Omental fat pad (tissue), 4 donors: ENCODE measurements around the gene CCDC85B. TPM values are rescaled to one million over a fixed set of nuclear protein-coding genes. Genes with fewer than 3 reads are reported as not detected.
"Not testable (repeated sequence)": the region's sequence is repeated elsewhere in the genome, so short reads cannot be mapped to it uniquely, and the experiment has no call there.

Experiments used
- ATAC-seq: fragments of 150-250 bp; one replicate; pipeline ENCODE4 v1.9.1; 2016; ENCODE audit warnings: mild to moderate bottlenecking, moderate library complexity; ENCODE audit not compliant: low FRiP score
- DNase-seq: peaks from one replicate; pipeline ENCODE4 v3.0.0-alpha.2; 2019; ENCODE audit warnings: low spot score
- total RNA-seq, 4 donors: library from RNA; depleted of rRNA; stranded (reverse); fragments of >200 nt; gene quantifications; one replicate each; pipeline ENCODE4 v1.1.0, GENCODE V29; 2016
- TF ChIP-seq, protein P1 (sequence below), 3 donors: fragments of 450-650 bp; IDR thresholded peaks; one replicate each; pipeline ENCODE4 v1.5.1; 2016 to 2017; ENCODE audit warnings: antibody characterized with exemption in 3 of 3, mild to moderate bottlenecking in 3 of 3, moderate library complexity in 2 of 3

CCDC85B gene
- total RNA-seq, 4 donors from 2014 or later: 40.2 to 85.9 (median 59.4) TPM

DNA sequence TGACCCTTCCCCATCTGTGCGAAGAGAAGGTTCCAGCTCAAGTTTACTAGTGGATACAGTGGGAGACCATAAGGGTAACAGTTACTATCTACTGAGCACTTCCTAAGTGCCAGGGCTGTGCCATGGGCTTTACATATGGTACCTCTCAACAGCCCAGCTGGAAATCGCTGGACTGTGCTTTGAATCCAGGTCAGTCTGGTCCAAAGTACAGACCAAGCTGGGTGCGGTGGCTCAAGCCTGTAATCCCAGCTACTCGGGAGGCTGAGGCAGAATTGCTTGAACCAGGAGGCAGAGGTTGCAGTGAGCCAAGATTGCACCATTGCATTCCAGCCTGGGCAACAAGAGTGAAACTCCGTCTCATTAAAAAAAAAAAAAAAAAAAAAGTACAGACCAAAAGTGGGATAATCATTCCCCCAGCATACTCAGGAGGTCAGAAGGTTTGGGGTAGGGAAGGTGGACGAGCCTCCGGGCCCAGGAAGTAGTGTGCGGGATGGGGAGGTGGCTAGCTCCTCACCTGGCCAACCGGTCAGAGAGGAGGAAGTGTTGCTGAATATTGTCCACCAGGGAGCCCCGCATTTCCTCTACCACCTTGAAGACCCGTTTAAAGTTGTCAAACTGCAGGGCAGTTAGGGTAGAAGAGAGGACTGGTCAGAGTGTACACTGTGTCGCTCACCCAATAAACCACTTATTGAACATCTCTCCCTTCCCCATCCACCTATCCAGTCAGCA lies 4.5 kb upstream of the CCDC85B start:
- DNase-seq (no peak), ATAC-seq (no peak)
- TF ChIP-seq, protein P1, sequence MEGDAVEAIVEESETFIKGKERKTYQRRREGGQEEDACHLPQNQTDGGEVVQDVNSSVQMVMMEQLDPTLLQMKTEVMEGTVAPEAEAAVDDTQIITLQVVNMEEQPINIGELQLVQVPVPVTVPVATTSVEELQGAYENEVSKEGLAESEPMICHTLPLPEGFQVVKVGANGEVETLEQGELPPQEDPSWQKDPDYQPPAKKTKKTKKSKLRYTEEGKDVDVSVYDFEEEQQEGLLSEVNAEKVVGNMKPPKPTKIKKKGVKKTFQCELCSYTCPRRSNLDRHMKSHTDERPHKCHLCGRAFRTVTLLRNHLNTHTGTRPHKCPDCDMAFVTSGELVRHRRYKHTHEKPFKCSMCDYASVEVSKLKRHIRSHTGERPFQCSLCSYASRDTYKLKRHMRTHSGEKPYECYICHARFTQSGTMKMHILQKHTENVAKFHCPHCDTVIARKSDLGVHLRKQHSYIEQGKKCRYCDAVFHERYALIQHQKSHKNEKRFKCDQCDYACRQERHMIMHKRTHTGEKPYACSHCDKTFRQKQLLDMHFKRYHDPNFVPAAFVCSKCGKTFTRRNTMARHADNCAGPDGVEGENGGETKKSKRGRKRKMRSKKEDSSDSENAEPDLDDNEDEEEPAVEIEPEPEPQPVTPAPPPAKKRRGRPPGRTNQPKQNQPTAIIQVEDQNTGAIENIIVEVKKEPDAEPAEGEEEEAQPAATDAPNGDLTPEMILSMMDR (IDR thresholded peaks at IDR 0.05): no peak

DNA sequence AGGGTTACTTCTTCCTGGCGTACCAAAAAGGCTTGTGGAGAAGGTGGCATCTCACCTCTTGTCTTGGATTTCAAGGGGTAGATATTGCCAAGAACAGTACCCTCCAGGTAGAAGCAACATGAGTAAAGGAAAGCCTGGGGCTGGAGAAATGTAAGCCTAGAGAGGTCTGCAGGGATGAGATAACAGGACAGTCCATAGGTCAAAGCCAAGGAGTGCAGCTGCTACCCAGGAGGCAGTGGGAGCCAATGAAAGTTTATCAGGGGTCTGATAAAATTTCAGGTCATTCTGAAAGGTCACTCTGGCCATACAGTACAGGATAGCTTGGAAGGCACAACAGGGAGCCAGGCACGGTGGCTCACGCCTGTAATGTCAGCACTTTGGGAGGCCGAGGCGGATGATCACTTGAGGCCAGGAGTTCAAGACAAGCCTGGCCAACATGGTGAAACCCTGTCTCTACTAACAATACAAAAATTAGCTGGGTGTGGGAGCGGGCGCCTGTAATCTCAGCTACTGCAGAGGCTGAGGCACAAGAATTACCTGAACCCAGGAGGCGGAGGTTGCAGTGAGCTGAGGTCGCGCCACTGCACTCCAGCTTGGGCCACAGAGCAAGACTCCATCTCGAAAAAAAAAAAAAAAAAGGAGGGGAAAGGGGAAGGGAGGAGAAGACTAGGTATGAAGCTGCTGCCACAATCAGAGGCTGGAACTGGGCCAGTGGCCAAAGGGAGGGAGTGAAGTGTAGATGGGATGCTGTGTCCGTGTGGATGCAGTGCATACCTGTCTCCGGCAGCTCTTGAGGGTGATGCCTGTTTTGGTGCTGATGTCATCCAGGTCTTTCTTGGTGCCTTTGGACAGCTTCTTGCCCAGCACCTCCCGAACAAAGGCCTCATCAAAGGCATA lies 3.4 kb upstream of the CCDC85B start:
- DNase-seq (no peak), ATAC-seq (no peak)
- TF ChIP-seq, protein P1 (IDR thresholded peaks at IDR 0.05): no peak

DNA sequence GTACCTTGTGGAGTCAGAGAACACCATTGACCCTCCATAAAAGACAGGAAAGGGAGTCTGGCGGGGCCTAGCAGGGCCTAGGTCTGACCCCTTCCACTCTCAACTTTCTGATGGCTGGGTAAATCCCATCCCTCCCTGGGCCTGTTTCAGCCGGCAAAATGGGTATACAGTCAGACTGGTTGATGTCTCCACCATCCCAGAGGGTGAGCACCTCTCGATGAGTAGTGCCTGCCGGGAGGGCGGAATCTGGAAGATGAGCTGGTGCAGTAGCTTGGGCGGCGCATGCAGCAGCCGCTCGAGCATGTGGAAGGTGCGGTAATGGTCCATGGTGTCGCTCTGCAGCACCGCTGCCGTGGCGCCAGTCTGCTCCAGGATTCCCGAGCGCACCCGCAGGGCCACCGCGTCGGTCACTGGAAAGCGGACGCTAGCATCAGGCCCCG lies 2.7 kb upstream of the CCDC85B start:
- TF ChIP-seq, protein P1 (IDR thresholded peaks at IDR 0.05): no peak
- no peak for DNase-seq
- ATAC-seq: peak; percentile 0

DNA sequence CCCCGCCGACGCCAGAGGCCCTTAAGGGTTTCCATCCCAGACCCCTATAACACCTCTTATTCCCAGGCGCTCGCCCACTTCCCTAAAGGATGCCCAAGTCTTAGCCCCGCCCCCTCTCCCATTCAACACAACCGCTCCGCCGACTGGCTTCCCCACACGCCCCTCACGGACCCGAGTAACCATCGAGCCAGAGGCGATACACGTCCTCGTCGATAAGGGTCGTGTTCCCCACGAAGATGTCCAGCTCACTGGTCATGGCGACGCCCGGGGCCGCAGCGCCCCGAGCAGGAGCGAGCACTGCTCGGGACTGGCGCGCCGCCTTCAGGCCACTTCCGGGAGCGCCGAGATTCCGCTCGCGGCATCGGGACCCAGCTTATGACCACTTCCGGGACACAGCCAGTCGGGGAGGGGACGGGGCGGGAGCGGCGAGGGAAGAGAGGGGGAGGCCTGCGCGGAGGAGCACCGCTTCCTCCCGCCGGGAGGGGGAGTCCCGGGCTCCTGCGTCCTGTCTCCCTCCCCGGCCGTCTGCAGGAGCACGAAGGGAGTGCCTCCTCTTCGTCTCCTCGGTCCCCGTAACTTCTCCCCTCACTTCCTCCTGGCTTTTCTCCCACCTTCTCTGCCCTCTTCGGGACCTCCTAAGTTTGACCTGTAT lies 2.2 kb upstream of the CCDC85B start, which contains the start of gene FIBP:
Gene FIBP (minus strand): TSS at position 309 of the 652 bp plus-strand sequence. CDS start 53 bp downstream, at position 256.
- TF ChIP-seq, protein P1 (IDR thresholded peaks at IDR 0.05): peak in 2 of 3 donors; percentile 68 to 85
- ATAC-seq (peak; percentile 75), DNase-seq (peak; percentile 91)

DNA sequence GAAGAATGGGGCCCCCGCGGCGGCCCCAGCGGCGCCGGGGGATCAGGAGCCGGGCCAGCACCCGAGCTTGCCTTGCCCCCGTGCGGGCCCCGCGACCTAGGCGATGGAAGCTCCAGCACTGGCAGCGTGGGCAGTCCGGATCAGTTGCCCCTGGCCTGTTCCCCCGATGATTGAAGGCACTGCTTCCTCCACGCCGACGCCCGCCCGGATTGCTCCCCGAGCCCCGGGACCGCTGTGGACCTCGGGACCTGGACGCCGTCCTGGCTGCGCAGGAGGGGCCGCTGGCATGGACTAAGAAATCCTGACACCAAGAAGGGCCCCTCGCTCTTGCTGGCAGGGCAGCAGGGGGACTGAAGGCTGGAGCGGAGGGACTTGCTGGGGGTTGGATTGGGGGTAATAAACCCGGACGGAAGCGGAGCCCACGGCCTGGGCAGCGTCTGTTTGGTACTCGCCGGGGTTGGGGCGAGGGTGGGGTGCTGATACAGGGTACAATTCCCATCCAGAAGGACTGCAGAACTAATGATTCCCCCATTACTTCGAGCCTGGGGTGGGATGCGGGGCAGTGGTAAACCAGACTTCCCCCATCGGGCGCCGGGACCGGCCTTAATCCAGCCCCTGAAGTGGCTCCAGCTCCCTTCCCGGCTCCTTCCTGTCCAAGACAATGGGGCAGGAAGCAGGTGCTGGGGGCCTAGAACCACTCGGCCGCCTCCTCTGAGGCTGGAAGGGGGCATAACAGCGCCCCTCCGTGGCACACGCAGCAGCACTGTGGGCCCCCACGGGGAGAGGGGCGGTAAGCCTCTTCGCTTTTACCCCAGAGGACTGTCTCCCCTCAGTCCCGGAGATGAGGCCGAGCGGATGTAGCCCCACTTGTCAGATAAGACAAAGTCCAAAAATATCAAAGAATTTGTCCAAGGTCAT lies 1.0 kb downstream of the CCDC85B start:
- TF ChIP-seq, protein P1 (IDR thresholded peaks at IDR 0.05): no peak
- ATAC-seq (peak; percentile 0), DNase-seq (no peak)

DNA sequence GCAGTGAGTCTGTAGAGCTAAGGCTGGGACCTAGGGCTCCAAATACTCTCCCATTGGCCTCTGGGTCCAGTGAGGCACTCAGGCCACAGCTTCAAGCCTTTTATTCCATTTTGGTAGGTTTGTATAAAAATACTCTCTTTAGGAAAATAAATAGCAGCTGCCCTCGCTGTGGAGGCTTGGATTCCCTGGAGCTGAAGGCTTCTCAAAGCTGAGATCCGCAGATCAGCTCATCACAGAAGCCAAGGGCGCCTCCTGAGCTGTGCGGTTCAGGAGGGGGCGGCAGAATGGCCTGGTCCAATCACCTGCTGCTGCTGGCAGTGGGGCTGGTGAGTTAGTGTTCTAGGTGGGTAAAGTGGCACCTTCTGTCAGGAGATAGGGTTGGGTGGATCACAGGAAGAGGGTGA lies 1.7 kb downstream of the CCDC85B start:
- DNase-seq, ATAC-seq: not testable (repeated sequence)
